Neutrophil (primary cell): Measurements from ENCODE around the gene CCDC170.

Source experiments
- H3K27ac ChIP-seq: fragments of 200-600 bp; sonication (generic); 2 replicates; pipeline ENCODE4 v1.5.1; 2016; ENCODE audit warnings: mild to moderate bottlenecking, moderate library complexity
- H3K27me3 ChIP-seq: fragments of 200-600 bp; sonication (generic); 2 replicates; pipeline ENCODE4 v1.6.0; 2016; ENCODE audit warnings: mild to moderate bottlenecking
- H3K36me3 ChIP-seq: fragments of 200-600 bp; sonication (generic); 2 replicates; pipeline ENCODE4 v1.5.1; 2017
- H3K4me1 ChIP-seq, 2 experiments: fragments of 200-600 bp in 1 of 2; sonication (generic) in 1 of 2; 1 replicate in 1 of 2; 2 replicates in 1 of 2; pipeline versions ENCODE4 v1.5.1 to v1.6.1; 2013 to 2016; ENCODE audit warnings: low read depth in 1 of 2, low read length in 1 of 2, mild to moderate bottlenecking in 1 of 2, moderate library complexity in 1 of 2; ENCODE audit not compliant: control insufficient read depth in 1 of 2, insufficient read depth in 1 of 2
- H3K4me3 ChIP-seq, 2 experiments: fragments of 200-600 bp in 1 of 2; sonication (generic) in 1 of 2; 1 replicate in 1 of 2; 2 replicates in 1 of 2; pipeline ENCODE4 v1.5.1; 2013 to 2016; ENCODE audit warnings: low read depth in 1 of 2, low read length in 1 of 2, mild to moderate bottlenecking in 1 of 2, moderate library complexity in 1 of 2
- H3K9me3 ChIP-seq: fragments of 200-600 bp; sonication (generic); 2 replicates; pipeline ENCODE4 v1.5.1; 2016
- TF ChIP-seq, protein P1 (sequence below): fragments of 200-600 bp; sonication (generic); IDR thresholded peaks from 2 replicates; pipeline ENCODE4 v1.5.1; 2016; ENCODE audit warnings: antibody characterized with exemption

The CCDC170 gene

DNA sequence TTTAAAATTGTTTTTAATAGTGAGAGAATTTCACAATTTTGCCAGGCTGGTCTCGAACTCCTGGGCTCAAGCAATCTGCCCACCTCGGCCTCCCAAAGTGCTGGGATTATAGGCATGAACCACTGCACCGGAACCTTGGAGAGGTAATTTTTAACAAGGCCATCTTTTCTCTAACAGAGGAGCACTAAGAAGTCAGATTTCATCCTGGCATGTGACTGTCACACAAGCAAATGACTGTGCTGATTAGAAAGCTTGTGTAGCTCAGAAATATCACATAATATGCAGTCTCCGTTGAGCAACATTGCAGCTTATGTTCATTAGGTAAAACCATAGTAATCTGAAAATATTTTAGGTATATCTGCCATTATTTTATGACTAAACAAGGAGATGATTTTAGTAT lies 156.0 kb downstream of the CCDC170 start:
- TF ChIP-seq, protein P1, sequence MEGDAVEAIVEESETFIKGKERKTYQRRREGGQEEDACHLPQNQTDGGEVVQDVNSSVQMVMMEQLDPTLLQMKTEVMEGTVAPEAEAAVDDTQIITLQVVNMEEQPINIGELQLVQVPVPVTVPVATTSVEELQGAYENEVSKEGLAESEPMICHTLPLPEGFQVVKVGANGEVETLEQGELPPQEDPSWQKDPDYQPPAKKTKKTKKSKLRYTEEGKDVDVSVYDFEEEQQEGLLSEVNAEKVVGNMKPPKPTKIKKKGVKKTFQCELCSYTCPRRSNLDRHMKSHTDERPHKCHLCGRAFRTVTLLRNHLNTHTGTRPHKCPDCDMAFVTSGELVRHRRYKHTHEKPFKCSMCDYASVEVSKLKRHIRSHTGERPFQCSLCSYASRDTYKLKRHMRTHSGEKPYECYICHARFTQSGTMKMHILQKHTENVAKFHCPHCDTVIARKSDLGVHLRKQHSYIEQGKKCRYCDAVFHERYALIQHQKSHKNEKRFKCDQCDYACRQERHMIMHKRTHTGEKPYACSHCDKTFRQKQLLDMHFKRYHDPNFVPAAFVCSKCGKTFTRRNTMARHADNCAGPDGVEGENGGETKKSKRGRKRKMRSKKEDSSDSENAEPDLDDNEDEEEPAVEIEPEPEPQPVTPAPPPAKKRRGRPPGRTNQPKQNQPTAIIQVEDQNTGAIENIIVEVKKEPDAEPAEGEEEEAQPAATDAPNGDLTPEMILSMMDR = no peak
- H3K36me3 ChIP-seq = no peaks in the 10 kb centered on the region

DNA sequence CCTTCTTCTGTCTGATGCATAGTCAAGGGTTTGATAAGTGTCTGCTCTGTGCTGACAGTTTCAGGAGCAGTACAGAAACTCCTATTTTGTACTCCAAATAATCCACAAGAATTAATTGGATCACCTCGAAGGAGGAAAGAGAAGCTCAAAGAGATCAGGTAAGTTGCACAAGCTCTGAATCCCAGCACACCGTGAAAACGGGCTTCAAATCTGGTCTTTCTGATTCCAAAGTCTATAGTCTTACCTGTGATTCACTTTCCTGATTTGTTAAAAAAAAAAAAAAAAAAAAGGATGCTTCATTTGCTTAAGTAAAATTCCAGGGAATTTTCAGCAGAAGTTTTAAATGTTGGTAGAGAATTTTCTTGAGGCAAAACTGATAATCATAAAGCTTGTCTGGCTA lies 157.8 kb downstream of the CCDC170 start:
- H3K9me3 ChIP-seq = no peaks in the 10 kb centered on the region
- H3K4me3 ChIP-seq = no peak overlapping the region
- TF ChIP-seq, protein P1 = no peak

More for the DNA sequence above, 156.0 kb downstream of the CCDC170 start:
- Histone ChIP-seq H3K4me3 (no peak overlapping the region), H3K27me3 (no peaks in the 10 kb centered on the region), H3K27ac (no peak overlapping the region), H3K4me1 (no peaks in the 10 kb centered on the region), H3K9me3 (no peaks in the 10 kb centered on the region)

DNA sequence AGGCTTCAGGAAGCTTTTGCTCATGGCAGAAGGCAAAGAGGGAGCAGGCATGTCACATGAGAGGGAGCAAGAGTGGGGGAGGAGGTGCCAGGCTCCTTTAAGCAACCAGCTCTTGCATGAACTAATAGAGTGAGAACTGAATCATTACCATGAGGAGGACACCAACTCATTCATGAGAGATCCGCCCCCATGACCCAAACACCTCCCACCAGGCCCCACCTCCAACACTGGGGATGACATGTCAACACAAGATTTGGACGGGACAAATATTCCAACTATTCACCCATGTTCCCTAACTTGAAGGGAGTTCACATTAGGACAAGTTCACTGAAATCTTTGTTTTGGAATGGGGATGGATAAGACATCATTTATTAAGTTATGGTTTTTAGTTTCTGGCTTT lies 158.5 kb downstream of the CCDC170 start:
- H3K27ac ChIP-seq = no peak overlapping the region

More for the DNA sequence above, 157.8 kb downstream of the CCDC170 start:
- Histone ChIP-seq H3K36me3 (no peaks in the 10 kb centered on the region), H3K27ac (no peak overlapping the region), H3K27me3 (no peaks in the 10 kb centered on the region), H3K4me1 (no peaks in the 10 kb centered on the region)

DNA sequence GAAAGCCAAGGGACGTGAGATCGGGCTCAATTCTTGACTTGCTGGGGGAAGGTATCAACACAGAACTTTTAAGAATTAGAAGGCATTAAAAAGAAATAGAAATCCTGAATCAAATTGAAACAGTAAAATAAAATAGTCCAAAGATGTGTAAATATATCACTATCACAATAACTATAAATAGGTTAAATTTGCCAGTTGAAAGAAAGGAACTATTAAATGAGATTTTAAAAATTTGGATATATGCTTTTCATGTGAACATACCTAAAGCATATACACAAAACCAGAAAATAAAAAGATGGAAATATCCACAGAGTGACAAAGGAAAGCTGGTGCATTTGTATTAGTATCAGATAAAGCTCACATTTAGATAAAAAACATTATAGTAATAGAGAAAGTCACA lies 161.3 kb downstream of the CCDC170 start:
- H3K4me1 ChIP-seq = no peaks in the 10 kb centered on the region
- no peaks in the 10 kb centered on the region for H3K9me3 ChIP-seq
- no peaks in the 10 kb centered on the region for H3K27me3 ChIP-seq
- H3K4me3 ChIP-seq = no peak overlapping the region
- TF ChIP-seq, protein P1 = no peak
- no peak overlapping the region for H3K27ac ChIP-seq
- no peaks in the 10 kb centered on the region for H3K36me3 ChIP-seq

More for the DNA sequence above, 158.5 kb downstream of the CCDC170 start:
- Histone ChIP-seq H3K9me3 (no peaks in the 10 kb centered on the region), H3K4me3 (no peak overlapping the region), H3K27me3 (no peaks in the 10 kb centered on the region), H3K4me1 (no peaks in the 10 kb centered on the region), H3K36me3 (no peaks in the 10 kb centered on the region)
- TF ChIP-seq, protein P1 = no peak

DNA sequence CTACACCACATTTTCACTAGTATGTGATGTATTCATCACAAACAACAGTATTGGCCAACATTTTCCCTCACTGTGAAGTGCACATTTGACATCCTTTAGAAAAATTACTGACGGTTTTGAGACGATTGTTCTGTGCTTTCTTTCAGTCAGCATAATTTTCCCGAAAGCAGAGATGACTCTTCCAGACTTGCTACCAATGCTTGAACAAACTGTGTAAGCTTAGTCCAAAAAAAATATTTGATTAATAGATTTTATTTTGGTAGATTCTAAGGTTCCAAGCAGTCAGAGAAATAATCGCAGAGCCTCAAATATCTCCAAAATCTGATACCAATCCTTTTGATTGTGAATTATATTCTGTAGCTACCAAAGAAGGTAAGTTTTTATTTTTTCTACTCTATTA lies 162.6 kb downstream of the CCDC170 start:
- TF ChIP-seq, protein P1 = no peak
- Histone ChIP-seq H3K9me3 (no peaks in the 10 kb centered on the region), H3K27ac (no peak overlapping the region), H3K4me3 (no peak overlapping the region), H3K4me1 (no peaks in the 10 kb centered on the region), H3K36me3 (no peaks in the 10 kb centered on the region), H3K27me3 (no peaks in the 10 kb centered on the region)

DNA sequence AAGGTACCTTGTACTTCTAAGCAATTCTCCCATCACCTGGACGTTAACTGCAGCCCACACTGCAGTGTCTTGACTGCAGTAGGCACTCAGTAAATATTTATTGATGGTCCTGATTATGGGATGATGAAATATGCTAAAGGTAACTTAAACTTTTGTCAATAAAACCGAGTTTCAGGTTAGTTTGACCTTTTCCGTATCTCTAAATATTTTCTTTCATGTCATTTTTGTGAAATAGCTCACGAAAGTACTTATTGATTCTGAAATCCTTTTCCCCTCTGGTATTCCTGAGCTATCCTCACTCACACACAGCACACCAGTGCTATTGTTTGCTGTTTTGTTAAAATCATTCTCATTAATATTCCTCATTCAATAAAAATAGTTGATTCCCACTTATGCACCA lies 164.3 kb downstream of the CCDC170 start:
- H3K4me3 ChIP-seq = no peak overlapping the region
- H3K4me1 ChIP-seq = no peaks in the 10 kb centered on the region
- no peaks in the 10 kb centered on the region for H3K27me3 ChIP-seq
- no peaks in the 10 kb centered on the region for H3K36me3 ChIP-seq
- TF ChIP-seq, protein P1 = no peak
- no peak overlapping the region for H3K27ac ChIP-seq
- no peaks in the 10 kb centered on the region for H3K9me3 ChIP-seq
